ENCODE results near the gene SDCCAG8.
A peak's percentile ranks its signal among the peaks of the same experiment; 100 is the strongest.

The SDCCAG8 gene

GRCh38 chr1:243508303-243508713 lies 252.5 kb downstream of the SDCCAG8 start:
- Histone ChIP-seq H3K4me1 (ENCODE audit: control insufficient read depth, insufficient read depth, low read length) (no peaks in the 10 kb centered on the region), H3K4me3 (ENCODE audit: low read length) (no peak overlapping the region), H3K27me3 (ENCODE audit: control insufficient read depth, insufficient read depth, low read length) (no peaks in the 10 kb centered on the region), H3K9me3 (replicated peaks; ENCODE audit: low read length) (no peaks in the 10 kb centered on the region), H3K9ac (ENCODE audit: low read depth, low read length) (no peak overlapping the region), H3K36me3 (ENCODE audit: insufficient read depth, low read length) (peaks cover 26% of the 10 kb centered on the region), H3K4me2 (ENCODE audit: low read length) (no peak overlapping the region)

GRCh38 chr1:243508943-243509342 lies 253.1 kb downstream of the SDCCAG8 start:
- Histone ChIP-seq H3K36me3 (ENCODE audit: insufficient read depth, low read length) (peaks cover 26% of the 10 kb centered on the region), H3K4me2 (ENCODE audit: low read length) (no peak overlapping the region), H3K4me3 (ENCODE audit: low read length) (no peak overlapping the region), H3K27me3 (ENCODE audit: control insufficient read depth, insufficient read depth, low read length) (no peaks in the 10 kb centered on the region), H3K9ac (ENCODE audit: low read depth, low read length) (no peak overlapping the region), H3K4me1 (ENCODE audit: control insufficient read depth, insufficient read depth, low read length) (peaks cover under 1% of the 10 kb centered on the region), H3K9me3 (replicated peaks; ENCODE audit: low read length) (no peaks in the 10 kb centered on the region)

GRCh38 chr1:243510928-243511327 lies 255.1 kb downstream of the SDCCAG8 start:
- no peaks in the 10 kb centered on the region for H3K27me3 ChIP-seq (ENCODE audit: control insufficient read depth, insufficient read depth, low read length)
- no peak overlapping the region for H3K4me2 ChIP-seq (ENCODE audit: low read length)
- H3K4me3 ChIP-seq (ENCODE audit: low read length) = no peak overlapping the region
- H3K4me1 ChIP-seq (ENCODE audit: control insufficient read depth, insufficient read depth, low read length) = peaks cover 4% of the 10 kb centered on the region
- no peaks in the 10 kb centered on the region for H3K9me3 ChIP-seq (replicated peaks; ENCODE audit: low read length)
- peaks cover 20% of the 10 kb centered on the region for H3K36me3 ChIP-seq (ENCODE audit: insufficient read depth, low read length)
- H3K9ac ChIP-seq (ENCODE audit: low read depth, low read length) = no peak overlapping the region

GRCh38 chr1:243513726-243514491 lies 258.1 kb downstream of the SDCCAG8 start:
- peaks cover 4% of the 10 kb centered on the region for H3K4me1 ChIP-seq (ENCODE audit: control insufficient read depth, insufficient read depth, low read length)
- peak overlapping the region; percentile 6 for H3K4me2 ChIP-seq (ENCODE audit: low read length)
- H3K4me3 ChIP-seq (ENCODE audit: low read length) = no peak overlapping the region
- peaks cover 3% of the 10 kb centered on the region for H3K9me3 ChIP-seq (replicated peaks; ENCODE audit: low read length)
- H3K9ac ChIP-seq (ENCODE audit: low read depth, low read length) = no peak overlapping the region
- peaks cover 20% of the 10 kb centered on the region for H3K36me3 ChIP-seq (ENCODE audit: insufficient read depth, low read length)
- no peaks in the 10 kb centered on the region for H3K27me3 ChIP-seq (ENCODE audit: control insufficient read depth, insufficient read depth, low read length)

GRCh38 chr1:243514927-243515326 lies 259.1 kb downstream of the SDCCAG8 start:
- no peak overlapping the region for H3K9ac ChIP-seq (ENCODE audit: low read depth, low read length)
- H3K27me3 ChIP-seq (ENCODE audit: control insufficient read depth, insufficient read depth, low read length) = no peaks in the 10 kb centered on the region
- H3K9me3 ChIP-seq (replicated peaks; ENCODE audit: low read length) = peaks cover 3% of the 10 kb centered on the region
- peaks cover 20% of the 10 kb centered on the region for H3K36me3 ChIP-seq (ENCODE audit: insufficient read depth, low read length)
- peaks cover 4% of the 10 kb centered on the region for H3K4me1 ChIP-seq (ENCODE audit: control insufficient read depth, insufficient read depth, low read length)
- no peak overlapping the region for H3K4me3 ChIP-seq (ENCODE audit: low read length)
- no peak overlapping the region for H3K4me2 ChIP-seq (ENCODE audit: low read length)

- H3K4me3 ChIP-seq (ENCODE audit: low read length) = no peak overlapping the region
- H3K4me1 ChIP-seq (ENCODE audit: control insufficient read depth, insufficient read depth, low read length) = peaks cover 17% of the 10 kb centered on the region
- no peaks in the 10 kb centered on the region for H3K36me3 ChIP-seq (ENCODE audit: insufficient read depth, low read length)
- no peak overlapping the region for H3K4me2 ChIP-seq (ENCODE audit: low read length)
- H3K27me3 ChIP-seq (ENCODE audit: control insufficient read depth, insufficient read depth, low read length) = no peaks in the 10 kb centered on the region
- H3K9me3 ChIP-seq (replicated peaks; ENCODE audit: low read length) = peaks cover 3% of the 10 kb centered on the region
- H3K9ac ChIP-seq (ENCODE audit: low read depth, low read length) = no peak overlapping the region
Observed at GRCh38 chr1:243520831-243521230, 265.0 kb downstream of the SDCCAG8 start.

- H3K4me2 ChIP-seq (ENCODE audit: low read length) = no peak overlapping the region
- peaks cover 22% of the 10 kb centered on the region for H3K4me1 ChIP-seq (ENCODE audit: control insufficient read depth, insufficient read depth, low read length)
- no peaks in the 10 kb centered on the region for H3K27me3 ChIP-seq (ENCODE audit: control insufficient read depth, insufficient read depth, low read length)
- peaks cover 5% of the 10 kb centered on the region for H3K36me3 ChIP-seq (ENCODE audit: insufficient read depth, low read length)
- no peak overlapping the region for H3K9ac ChIP-seq (ENCODE audit: low read depth, low read length)
- H3K4me3 ChIP-seq (ENCODE audit: low read length) = no peak overlapping the region
- no peaks in the 10 kb centered on the region for H3K9me3 ChIP-seq (replicated peaks; ENCODE audit: low read length)
Observed at GRCh38 chr1:243523766-243524165, 267.9 kb downstream of the SDCCAG8 start.

GRCh38 chr1:243525085-243525487 lies 269.2 kb downstream of the SDCCAG8 start:
- H3K27me3 ChIP-seq (ENCODE audit: control insufficient read depth, insufficient read depth, low read length) = no peaks in the 10 kb centered on the region
- peaks cover 5% of the 10 kb centered on the region for H3K36me3 ChIP-seq (ENCODE audit: insufficient read depth, low read length)
- no peaks in the 10 kb centered on the region for H3K9me3 ChIP-seq (replicated peaks; ENCODE audit: low read length)
- H3K4me2 ChIP-seq (ENCODE audit: low read length) = peak overlapping the region; percentile 66
- H3K9ac ChIP-seq (ENCODE audit: low read depth, low read length) = peak overlapping the region; percentile 70
- peak overlapping the region; percentile 17 for H3K4me3 ChIP-seq (ENCODE audit: low read length)
- peaks cover 22% of the 10 kb centered on the region for H3K4me1 ChIP-seq (ENCODE audit: control insufficient read depth, insufficient read depth, low read length)

GRCh38 chr1:243526180-243526579 lies 270.3 kb downstream of the SDCCAG8 start:
- H3K4me2 ChIP-seq (ENCODE audit: low read length) = no peak overlapping the region
- peaks cover 25% of the 10 kb centered on the region for H3K4me1 ChIP-seq (ENCODE audit: control insufficient read depth, insufficient read depth, low read length)
- no peak overlapping the region for H3K9ac ChIP-seq (ENCODE audit: low read depth, low read length)
- no peak overlapping the region for H3K4me3 ChIP-seq (ENCODE audit: low read length)
- peaks cover 5% of the 10 kb centered on the region for H3K36me3 ChIP-seq (ENCODE audit: insufficient read depth, low read length)
- no peaks in the 10 kb centered on the region for H3K9me3 ChIP-seq (replicated peaks; ENCODE audit: low read length)
- no peaks in the 10 kb centered on the region for H3K27me3 ChIP-seq (ENCODE audit: control insufficient read depth, insufficient read depth, low read length)

GRCh38 chr1:243528459-243529121 lies 272.7 kb downstream of the SDCCAG8 start:
- Histone ChIP-seq H3K27me3 (ENCODE audit: control insufficient read depth, insufficient read depth, low read length) (no peaks in the 10 kb centered on the region), H3K9ac (ENCODE audit: low read depth, low read length) (no peak overlapping the region), H3K9me3 (replicated peaks; ENCODE audit: low read length) (no peaks in the 10 kb centered on the region), H3K4me3 (ENCODE audit: low read length) (no peak overlapping the region), H3K4me1 (ENCODE audit: control insufficient read depth, insufficient read depth, low read length) (peaks cover 25% of the 10 kb centered on the region), H3K36me3 (ENCODE audit: insufficient read depth, low read length) (peaks cover 5% of the 10 kb centered on the region), H3K4me2 (ENCODE audit: low read length) (no peak overlapping the region)

GRCh38 chr1:243529512-243529911 lies 273.7 kb downstream of the SDCCAG8 start:
- H3K4me3 ChIP-seq (ENCODE audit: low read length) = no peak overlapping the region
- no peaks in the 10 kb centered on the region for H3K9me3 ChIP-seq (replicated peaks; ENCODE audit: low read length)
- peaks cover 5% of the 10 kb centered on the region for H3K36me3 ChIP-seq (ENCODE audit: insufficient read depth, low read length)
- no peaks in the 10 kb centered on the region for H3K27me3 ChIP-seq (ENCODE audit: control insufficient read depth, insufficient read depth, low read length)
- H3K9ac ChIP-seq (ENCODE audit: low read depth, low read length) = no peak overlapping the region
- H3K4me2 ChIP-seq (ENCODE audit: low read length) = no peak overlapping the region
- H3K4me1 ChIP-seq (ENCODE audit: control insufficient read depth, insufficient read depth, low read length) = peaks cover 17% of the 10 kb centered on the region

GRCh38 chr1:243535014-243535413 lies 279.2 kb downstream of the SDCCAG8 start:
- H3K4me2 ChIP-seq (ENCODE audit: low read length) = no peak overlapping the region
- H3K9ac ChIP-seq (ENCODE audit: low read depth, low read length) = no peak overlapping the region
- H3K9me3 ChIP-seq (replicated peaks; ENCODE audit: low read length) = no peaks in the 10 kb centered on the region
- H3K36me3 ChIP-seq (ENCODE audit: insufficient read depth, low read length) = no peaks in the 10 kb centered on the region
- no peaks in the 10 kb centered on the region for H3K27me3 ChIP-seq (ENCODE audit: control insufficient read depth, insufficient read depth, low read length)
- peaks cover 18% of the 10 kb centered on the region for H3K4me1 ChIP-seq (ENCODE audit: control insufficient read depth, insufficient read depth, low read length)
- H3K4me3 ChIP-seq (ENCODE audit: low read length) = no peak overlapping the region

Measured in skeletal muscle satellite cell (primary cell).